ENCODE measurements around the gene ICA1.
"Not testable (repeated sequence)": the region's sequence is repeated elsewhere in the genome, so short reads cannot be mapped to it uniquely, and the experiment has no call there.

ICA1 gene

DNA sequence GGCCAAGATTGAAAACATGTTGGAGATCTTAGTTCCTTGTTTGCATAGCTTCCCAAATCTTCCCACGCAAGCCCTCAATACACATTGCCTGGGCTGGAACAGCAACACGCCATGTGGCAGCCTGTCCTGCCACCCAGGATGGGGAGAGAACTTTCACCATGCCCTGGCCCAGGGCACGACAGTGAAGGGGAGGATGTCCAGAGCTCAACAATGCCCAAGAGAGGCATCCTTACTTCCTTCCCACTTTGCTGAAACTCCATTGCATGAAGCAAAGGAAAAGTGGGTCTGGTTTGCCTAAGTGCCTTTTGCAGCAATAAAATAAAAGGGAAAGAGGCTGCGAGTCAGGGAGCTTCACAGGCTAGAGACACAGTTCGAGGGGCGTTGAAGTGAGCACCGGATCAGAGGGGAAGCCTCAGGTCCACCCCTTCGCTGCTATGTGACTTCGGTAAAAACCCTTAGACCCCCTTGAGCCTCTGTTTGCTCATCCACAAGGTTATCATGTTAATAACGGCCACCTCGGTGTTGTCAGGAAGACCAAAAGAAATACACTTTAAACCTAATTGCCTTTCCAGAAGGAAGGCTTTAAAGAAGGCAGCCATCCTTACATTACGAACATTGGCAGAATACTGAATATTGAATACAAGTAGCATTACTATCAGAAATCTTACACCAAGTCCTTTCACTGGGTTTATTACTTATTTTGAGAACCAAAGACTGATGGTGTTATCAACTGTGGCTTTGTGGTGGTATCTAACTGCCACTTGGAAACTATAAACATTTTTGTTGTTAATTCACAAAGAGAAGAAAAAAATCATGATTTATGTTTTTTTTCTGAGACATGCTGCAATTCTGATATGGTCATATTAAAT, 133.3 kb downstream of the ICA1 start:
- DNase-seq: no peak

DNA sequence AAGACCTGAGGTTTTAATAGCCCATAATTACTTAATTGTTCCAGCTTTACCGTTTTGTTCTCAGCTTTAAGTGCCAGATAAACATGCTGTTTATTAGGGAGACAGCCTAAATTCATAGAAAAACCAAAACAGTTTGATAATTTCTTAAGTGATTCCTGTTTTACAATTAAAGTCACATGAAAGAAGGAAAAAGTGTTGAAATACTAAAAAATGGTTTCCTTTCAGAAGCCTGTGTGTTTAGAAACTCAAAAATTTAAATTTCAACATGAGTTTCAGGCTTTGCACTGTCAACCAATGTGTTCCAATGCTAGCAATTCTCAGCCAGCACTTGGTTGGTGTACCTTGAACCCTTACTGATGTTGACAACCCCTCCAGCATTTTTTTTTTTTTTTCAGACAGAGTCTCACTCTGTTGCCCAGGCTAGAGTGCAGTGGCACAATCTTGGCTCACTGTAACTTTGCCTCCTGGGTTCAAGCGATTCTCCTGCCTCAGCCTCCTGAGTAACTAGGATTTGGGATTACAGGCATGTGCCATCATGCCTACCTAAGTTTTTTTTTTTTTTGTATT, 135.3 kb downstream of the ICA1 start:
- DNase-seq: peak; percentile 50

DNA sequence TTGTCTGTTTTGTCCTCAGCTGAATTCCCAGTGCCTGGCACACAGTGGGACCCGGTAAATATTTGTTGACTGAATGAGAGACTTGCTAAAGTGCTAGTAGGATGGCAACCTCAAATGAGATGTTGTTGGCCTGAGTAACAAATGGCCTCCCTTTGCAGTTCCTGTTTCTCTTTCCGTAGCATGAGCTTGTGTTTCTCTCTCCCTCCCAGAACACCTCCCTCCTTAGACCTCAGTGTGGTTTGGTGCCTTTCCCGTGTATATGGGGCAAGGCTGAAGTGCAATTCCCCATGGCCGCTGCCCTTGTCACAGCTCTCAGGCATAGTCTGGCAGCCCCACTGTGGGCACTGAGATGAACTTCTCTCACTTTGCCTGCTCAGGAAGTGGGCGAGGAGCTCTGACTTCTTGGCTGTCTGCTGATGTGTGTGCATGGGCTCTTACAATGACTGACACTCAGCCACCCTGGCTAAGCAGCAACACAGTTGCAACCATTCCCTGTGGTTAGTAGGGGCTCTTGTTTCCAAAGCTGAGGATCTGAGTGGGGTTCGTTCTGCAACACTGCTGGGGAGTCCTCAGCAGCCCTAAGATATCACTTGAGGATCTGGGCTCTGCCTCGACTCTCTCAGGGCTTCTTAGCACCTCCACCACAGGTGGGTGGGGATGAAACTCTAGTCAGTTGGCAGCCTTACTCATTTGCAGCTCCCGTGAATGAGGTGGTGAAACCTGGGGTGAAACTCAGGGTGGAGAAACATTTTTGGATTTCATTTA, 136.1 kb downstream of the ICA1 start:
- DNase-seq: peak; percentile 61

DNA sequence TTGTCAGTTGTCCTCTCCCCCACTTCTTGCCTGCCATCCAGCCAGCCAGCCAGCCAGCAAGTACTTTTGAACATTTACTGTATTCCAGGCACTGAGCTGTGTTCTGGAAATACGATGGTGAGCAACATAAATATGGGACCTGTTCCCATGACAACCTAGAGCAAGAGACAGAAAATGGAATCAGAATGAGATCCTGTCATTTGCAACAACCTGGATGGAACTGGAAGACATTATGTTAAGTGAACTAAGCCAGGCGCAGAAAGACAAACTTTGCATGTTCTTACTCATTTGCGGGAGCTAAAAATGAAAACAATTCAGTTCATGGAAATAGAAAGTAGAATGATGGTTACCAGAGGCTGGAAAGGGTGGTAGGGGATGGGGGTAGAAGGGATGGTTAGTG, 140.7 kb downstream of the ICA1 start:
- no peak for DNase-seq

DNA sequence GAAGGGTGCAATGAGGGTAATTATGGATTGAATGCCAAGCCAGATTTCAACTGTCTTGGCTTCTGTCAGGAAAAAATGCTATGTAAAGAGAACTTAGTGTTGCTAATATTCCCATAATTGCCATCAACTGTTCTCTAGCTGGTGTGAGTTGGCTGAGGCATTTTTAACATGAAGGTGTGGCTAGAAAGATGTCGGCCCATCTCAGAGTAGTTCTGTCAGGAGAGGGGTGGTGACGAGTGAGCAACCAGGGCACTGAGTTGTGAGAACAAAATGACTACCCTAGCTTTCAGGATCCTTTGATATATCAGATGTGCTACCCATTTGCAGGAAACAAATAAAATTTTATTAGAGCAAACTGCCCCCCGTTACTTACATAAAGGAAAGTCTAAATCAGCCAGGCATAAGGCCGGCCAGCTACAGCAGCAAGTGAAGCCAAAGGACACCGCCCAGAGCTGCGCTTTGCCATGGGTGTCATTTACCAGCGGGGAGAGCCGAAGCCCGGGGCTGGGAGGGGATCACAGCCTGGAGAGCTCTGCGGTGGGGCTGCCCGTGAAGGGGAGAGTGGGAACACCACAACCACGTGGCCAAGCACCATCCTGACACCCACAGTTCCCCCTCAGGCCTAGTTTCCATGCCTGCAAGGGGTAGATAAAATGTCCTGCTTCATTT, 141.4 kb downstream of the ICA1 start:
- no peak for DNase-seq

DNA sequence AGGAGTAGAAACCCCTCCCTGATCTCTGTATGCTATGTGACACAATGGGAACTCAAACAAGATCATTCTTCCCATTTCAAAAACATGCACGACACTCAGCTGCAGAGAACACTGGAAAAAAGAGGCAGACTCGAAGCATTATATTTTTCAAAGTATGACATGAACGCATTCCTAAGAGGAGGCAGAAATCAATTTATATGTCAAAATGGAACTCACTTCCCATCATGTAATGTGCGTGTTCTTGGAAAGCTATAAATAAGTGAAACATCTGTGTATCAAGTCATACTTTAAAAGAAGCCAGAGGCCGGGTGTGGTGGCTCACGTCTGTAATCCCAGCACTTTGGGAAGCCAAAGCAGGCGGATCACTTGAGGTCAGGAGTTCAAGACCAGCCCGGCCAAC, 142.7 kb downstream of the ICA1 start:
- no peak for DNase-seq

DNA sequence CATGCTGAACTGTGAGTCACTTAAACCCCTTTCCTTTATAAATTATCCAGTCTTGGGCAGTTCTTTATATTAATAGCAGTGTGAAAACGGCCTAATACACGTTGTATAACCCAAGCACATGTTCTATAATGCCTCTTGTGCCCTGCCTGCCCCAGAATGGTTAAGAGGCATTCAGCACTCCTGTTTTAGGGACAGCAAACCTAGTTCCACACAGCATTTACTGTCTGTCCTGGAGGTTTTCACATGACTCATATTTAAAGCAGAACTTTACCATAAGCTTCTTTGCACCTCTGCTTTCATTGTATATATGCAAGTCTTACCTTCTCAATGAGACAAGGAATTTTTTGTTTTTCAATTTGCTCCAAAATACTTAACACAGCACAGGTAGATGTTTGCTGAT, 144.8 kb downstream of the ICA1 start:
- DNase-seq: no peak

DNA sequence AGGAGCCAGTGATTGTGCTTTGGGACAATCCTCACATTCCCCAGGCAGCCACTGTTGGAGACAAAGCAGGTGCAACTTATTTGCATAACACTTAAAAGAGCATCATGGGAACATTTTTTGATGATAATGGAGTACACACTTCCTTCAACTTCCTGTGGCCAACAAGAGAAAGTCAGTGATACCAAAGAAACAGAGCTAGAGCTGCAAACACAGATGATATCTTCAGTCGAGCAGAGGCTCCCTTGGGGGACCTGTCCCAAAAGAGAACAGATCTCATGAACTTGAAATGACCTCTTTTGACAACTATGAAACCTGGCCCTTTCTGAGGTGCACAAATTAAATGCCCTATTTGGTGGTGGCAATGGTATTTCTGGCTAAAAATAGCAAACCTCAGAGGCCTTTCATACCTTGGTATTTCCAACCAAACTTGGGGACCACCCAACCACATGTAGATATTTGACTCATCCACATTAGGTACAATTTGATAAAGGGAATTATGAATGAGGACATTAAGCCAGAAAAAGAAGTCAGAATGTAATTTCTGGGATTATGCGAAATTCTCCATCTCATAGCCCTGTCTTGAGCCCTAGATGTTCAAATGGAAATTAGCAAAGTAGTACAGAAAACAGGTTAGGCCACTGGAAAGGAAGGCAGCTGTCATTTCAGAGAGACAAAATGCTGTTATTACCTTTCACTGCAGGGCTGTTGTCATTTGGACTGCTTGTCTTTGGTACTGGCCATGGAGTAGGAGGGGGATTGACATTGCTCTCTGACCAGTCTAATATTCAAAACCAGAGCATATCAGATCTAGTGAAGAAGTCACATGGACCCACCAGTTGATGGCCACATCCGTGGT, 146.2 kb downstream of the ICA1 start:
- no peak for DNase-seq

DNA sequence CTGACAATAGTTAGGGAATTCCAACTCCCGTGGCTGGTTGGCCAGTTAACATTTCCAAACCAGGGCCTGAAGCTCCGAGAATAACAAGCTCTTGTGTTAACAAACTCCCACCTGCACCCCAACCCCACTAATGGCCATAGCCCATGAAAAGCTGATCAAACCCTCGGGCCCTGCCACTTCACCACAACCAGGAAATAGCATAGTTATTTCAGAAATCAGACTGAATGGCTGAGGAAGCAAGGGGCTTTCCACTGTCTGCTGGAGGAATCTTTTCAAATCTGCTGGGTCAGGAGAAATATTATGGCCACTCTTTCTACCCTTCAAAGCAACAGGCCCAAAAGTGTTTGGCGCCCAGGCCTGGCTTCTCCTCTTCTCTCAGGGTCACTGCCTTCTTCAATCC, 147.8 kb downstream of the ICA1 start:
- no peak for DNase-seq

DNA sequence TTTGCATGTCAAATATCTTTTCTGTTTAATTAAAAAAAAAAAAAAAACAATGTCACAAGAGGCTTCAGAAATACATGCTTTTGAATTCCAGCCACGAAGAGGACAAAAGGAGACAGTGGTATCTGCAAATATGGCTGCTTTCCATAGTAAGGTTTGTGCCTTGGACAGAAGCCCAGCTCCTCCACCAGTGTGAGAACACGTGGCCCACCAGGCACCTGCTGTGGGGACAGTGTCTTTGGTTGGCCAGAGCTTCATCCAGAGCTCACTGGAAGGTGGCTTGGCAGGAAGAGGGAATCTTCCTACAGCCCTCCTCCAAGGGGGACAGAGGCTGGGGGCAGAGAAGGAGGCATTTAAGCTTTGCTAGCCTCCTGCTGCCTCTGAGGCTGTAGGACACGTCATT, 148.8 kb downstream of the ICA1 start:
- DNase-seq: no peak

DNA sequence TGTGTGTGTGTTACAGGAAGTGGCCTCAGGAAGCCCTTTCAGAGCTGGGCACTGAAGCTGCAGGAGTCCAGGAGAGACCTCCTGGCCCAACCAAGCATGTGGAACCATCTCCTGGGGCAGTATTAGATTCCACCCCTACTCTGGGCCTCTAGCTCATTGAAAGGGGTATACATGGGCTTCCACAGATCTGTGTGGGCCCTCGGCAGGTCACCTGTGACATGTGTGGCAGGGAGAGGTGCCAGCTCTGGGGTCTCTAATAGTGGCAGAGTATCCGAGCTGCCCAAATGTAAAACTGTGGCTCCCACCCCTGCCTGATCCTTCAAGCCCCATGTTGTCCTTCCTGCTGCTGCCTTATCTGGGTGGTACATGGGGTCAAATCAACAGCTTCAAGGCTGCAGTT, 149.3 kb downstream of the ICA1 start:
- no peak for DNase-seq

DNA sequence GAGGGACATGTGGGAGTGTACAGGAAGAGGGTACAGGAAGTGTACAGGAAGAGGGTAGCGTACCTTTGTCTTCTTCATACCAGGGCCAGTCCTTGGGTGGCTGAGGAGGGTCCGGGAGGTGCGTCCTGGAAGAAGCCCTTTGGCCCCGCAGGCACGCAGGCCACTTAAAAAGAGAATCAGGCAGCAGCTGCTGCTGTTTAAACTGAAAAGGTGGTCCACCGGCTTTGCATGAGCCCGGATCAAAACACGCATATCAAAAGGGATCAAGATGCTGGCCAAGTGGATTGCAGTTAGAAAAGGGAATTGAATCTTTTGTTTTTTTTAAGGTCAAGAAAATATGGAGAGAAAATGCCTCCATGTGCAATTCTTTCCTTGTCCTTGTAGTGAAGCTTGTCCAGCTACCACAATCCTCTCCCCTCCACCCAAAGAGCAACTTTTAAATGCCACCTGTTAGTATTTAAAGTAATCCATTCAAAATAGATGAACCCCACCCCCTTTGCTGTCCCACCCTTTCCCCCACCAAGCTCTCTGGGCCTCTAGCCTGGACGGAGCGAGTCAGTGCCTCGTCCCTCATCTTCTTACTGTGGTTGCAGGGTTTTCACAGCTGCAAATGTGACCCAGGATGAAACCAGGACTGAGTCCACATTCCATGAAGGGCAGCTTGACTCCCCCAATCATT, 150.5 kb downstream of the ICA1 start:
- no peak for DNase-seq

DNA sequence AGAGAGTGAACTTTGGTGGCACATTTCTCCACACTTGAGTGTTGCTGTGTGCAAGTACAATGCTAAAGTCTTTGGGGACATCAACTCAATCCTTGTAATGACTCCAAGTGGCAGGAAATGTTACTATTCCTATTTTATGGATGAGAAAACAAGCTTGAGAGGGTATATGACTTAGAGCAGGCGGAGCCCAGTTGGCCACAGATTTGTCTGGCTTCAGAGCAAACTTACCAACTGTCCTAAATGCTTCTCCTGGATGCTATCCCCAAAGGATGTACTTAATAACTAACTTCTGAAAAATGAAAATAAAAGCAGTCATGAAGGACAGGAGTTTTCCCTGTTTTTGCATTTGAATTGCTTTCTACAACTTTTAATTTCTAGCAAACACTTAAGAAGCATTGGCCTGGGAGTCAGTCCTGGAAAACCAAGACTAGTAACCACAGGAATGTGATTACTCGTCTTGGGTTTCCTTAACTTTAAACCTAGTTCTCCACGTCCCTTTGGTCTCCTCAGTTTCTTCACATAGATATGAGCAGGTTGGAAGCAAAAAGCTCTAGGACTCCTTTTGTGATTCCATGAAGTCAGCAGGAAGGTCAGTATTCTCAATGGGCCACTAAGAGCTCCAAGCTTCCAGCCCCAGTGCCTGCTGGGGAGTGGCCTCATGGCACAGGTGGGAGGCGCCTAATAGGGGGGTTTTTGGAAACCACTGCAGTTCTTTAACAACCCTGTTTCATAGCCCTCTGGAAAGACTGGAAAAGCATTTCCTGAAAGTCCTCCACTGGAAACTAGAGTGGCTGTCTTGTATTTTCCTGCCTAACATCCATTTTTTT, 152.6 kb downstream of the ICA1 start:
- DNase-seq: no peak

DNA sequence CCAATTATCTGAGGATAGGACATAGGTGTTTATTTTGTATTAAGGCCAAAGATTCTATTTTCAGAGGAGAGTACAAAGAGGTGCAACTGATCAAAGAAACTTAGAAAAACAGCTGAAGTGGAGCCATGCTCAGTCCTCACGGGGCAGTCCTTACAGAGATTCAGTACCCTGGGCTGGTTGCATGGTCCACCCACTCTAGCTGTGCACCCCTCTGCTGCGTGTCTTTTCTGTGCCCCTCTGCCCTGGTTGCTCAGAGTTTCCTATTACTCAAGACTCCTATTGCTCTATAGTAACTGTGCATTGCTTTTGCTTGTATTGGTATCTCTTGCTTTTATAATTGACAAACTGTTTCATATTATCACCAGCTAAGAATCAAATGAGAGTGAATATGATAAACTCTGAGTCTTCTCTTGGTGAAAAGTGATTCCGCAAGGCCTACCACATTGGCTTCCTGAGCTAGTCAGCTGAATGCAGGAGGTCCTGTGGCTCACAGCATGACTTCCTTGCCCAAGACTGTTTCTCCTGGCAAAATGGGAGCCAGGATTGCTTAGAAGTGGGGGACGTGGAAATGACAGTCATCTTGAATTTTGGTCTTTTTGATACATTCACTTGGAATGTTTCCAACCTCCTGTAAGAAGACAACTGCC, 156.4 kb downstream of the ICA1 start:
- no peak for DNase-seq

DNA sequence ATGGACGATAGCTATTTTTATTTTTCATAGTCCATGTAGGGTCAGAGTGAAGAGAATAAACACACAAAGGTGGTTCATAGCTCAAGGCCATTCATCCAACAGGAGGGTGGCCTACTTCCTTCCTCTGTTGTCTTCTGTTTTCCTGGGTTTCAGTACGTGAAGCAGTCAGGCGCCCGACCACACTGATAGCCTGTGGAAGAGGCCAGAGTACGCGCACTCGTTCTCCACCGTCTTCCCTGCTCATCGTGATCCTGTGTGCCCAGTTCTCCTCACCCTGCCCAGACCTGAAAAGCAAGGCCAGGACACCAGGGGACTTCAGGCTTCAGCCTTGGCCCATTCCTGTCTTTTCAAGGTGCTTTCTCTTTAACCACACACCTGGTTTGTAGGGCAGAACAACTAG, 158.7 kb downstream of the ICA1 start:
- no peak for DNase-seq

DNA sequence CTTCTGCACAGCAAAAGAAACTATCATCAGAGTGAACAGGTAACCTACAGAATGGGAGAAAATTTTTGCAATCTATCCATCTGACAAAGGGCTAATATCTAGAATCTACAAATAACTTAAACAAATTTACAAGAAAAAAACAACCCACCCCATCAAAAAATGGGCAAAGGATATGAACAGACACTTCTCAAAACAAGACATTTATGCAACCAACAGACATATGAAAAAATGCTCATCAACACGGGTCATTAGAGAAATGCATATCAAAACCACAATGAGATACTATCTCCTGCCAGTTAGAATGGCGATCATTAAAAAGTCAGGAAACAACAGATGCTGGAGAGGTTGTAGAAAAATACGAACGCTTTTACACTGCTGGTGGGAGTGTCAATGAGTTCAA, 160.7 kb downstream of the ICA1 start:
- not testable (repeated sequence) for DNase-seq

DNA sequence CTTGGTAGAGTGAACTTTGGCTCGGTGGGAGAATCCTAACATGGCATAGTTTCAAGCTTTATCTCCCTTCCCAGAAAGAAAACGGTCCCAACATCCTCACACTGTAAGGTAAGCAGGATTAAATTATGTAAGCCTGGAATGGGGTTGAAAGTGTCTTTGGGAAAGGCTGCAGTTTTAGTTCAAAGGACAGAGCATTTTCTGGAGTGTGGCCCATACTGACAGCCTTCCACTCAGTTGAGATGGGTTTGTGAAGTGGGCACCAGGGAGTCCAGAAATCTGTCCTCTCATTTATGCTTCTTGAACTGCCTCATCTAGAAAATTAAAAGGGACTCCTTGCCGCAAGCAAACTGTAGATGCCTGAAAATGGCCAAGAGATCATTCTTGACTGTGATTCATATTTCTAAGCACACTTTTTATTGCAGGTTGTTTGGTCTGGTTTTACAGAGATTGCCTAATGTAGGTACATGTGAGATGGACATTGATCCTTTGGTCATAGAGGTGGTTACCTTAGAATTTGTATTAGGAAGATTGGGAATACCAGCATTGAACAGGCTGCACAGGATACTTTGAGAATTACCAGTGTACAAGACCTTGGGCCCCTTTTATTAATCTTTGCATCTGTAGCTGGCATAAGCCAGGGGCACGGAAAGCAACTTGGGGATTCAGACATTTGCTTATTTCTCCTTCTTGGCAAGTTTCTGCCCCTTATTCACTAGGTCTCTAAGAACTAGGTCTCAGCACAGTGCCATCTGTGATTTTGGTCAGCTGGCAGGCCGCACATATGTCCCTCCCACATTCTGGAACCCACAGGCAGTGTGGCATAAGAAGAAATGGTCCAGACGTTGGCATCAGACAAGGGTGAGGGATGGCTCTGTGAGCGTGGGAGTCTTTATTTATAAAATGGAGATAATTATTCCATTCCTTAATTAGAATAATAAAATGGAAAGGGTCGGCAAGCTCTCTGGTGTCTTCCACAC, 167.5 kb downstream of the ICA1 start:
- no peak for DNase-seq

DNA sequence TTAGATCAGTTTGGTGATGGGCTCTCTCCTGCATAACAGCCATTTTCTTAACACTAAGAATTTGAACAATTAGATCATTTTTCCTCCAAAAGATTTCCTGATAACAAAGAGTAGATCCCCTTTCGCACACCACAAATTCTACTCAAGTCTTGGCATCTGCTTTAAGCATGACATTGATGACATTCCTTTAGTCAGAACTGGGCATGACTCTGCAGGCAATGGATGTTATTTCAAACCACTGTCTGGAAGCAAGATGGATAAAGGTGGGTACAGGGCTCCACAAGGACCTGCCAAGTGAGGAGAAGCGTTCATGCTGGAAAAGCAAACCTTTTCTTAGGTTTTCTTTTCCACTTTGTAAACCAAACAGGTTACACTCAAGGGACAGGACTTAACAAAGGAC, 169.8 kb downstream of the ICA1 start:
- no peak for DNase-seq
